ENCODE measurements around the gene ADAM33. TPM values are rescaled to one million over a fixed set of nuclear protein-coding genes. Genes with fewer than 3 reads are reported as not detected.

Gene ADAM33
- total RNA-seq, 1 experiment from 2014 or later = not detected

GRCh38 chr20:3658019-3658715 lies 23.6 kb downstream of the ADAM33 start:
- no peak for DNase-seq (ENCODE audit: low read depth)
- in situ Hi-C loops (cut with HindIII; ENCODE audit: low pct_unique_long_range_greater_than_20kb, low sequenced_read_pairs) = no loop called here

- in situ Hi-C loops (cut with HindIII; ENCODE audit: low pct_unique_long_range_greater_than_20kb, low sequenced_read_pairs) = no loop called here
- DNase-seq (ENCODE audit: low read depth) = no peak
These were observed 26.7 kb downstream of the ADAM33 start for GRCh38 chr20:3655131-3655405.

GRCh38 chr20:3654326-3655130 lies 27.3 kb downstream of the ADAM33 start:
- in situ Hi-C loops (cut with HindIII; ENCODE audit: low pct_unique_long_range_greater_than_20kb, low sequenced_read_pairs) = no loop called here
- no peak for DNase-seq (ENCODE audit: low read depth)

- in situ Hi-C loops (cut with HindIII; ENCODE audit: low pct_unique_long_range_greater_than_20kb, low sequenced_read_pairs) = no loop called here
- no peak for DNase-seq (ENCODE audit: low read depth)
These were observed 27.9 kb downstream of the ADAM33 start for GRCh38 chr20:3653921-3654320.

GRCh38 chr20:3652676-3653596 lies 28.9 kb downstream of the ADAM33 start:
- peak; percentile 59 for DNase-seq (ENCODE audit: low read depth)
- in situ Hi-C loops (cut with HindIII; ENCODE audit: low pct_unique_long_range_greater_than_20kb, low sequenced_read_pairs) = no loop called here

GRCh38 chr20:3652221-3652620 lies 29.6 kb downstream of the ADAM33 start:
- in situ Hi-C loops (cut with HindIII; ENCODE audit: low pct_unique_long_range_greater_than_20kb, low sequenced_read_pairs) = no loop called here
- DNase-seq (ENCODE audit: low read depth) = no peak

- in situ Hi-C loops (cut with HindIII; ENCODE audit: low pct_unique_long_range_greater_than_20kb, low sequenced_read_pairs) = no loop called here
- no peak for DNase-seq (ENCODE audit: low read depth)
These were observed 30.4 kb downstream of the ADAM33 start for GRCh38 chr20:3651204-3651962.

GRCh38 chr20:3648951-3649350 lies 32.9 kb downstream of the ADAM33 start:
- in situ Hi-C loops (cut with HindIII; ENCODE audit: low pct_unique_long_range_greater_than_20kb, low sequenced_read_pairs) = no loop called here
- no peak for DNase-seq (ENCODE audit: low read depth)

GRCh38 chr20:3647473-3647872 lies 34.3 kb downstream of the ADAM33 start:
- no peak for DNase-seq (ENCODE audit: low read depth)
- in situ Hi-C loops (cut with HindIII; ENCODE audit: low pct_unique_long_range_greater_than_20kb, low sequenced_read_pairs) = no loop called here

GRCh38 chr20:3646651-3647050 lies 35.2 kb downstream of the ADAM33 start:
- DNase-seq (ENCODE audit: low read depth) = no peak
- in situ Hi-C loops (cut with HindIII; ENCODE audit: low pct_unique_long_range_greater_than_20kb, low sequenced_read_pairs) = no loop called here

GRCh38 chr20:3646067-3646440 lies 35.8 kb downstream of the ADAM33 start:
- DNase-seq (ENCODE audit: low read depth) = no peak
- in situ Hi-C loops (cut with HindIII; ENCODE audit: low pct_unique_long_range_greater_than_20kb, low sequenced_read_pairs) = no loop called here

GRCh38 chr20:3645309-3646066 lies 36.3 kb downstream of the ADAM33 start:
- in situ Hi-C loops (cut with HindIII; ENCODE audit: low pct_unique_long_range_greater_than_20kb, low sequenced_read_pairs) = no loop called here

GRCh38 chr20:3640259-3640658 lies 41.6 kb downstream of the ADAM33 start:
- in situ Hi-C loops (cut with HindIII; ENCODE audit: low pct_unique_long_range_greater_than_20kb, low sequenced_read_pairs) = no loop called here
- DNase-seq (ENCODE audit: low read depth) = no peak

More at GRCh38 chr20:3645309-3646066, 36.3 kb downstream of the ADAM33 start:
- DNase-seq (ENCODE audit: low read depth) = no peak

GRCh38 chr20:3635346-3635745 lies 46.5 kb downstream of the ADAM33 start:
- DNase-seq (ENCODE audit: low read depth) = no peak
- in situ Hi-C loops (cut with HindIII; ENCODE audit: low pct_unique_long_range_greater_than_20kb, low sequenced_read_pairs) = no loop called here

GRCh38 chr20:3633913-3634478 lies 47.8 kb downstream of the ADAM33 start:
- in situ Hi-C loops (cut with HindIII; ENCODE audit: low pct_unique_long_range_greater_than_20kb, low sequenced_read_pairs) = no loop called here
- no peak for DNase-seq (ENCODE audit: low read depth)

GRCh38 chr20:3632311-3633004 lies 49.4 kb downstream of the ADAM33 start:
- no peak for DNase-seq (ENCODE audit: low read depth)
- in situ Hi-C loops (cut with HindIII; ENCODE audit: low pct_unique_long_range_greater_than_20kb, low sequenced_read_pairs) = no loop called here

- no peak for DNase-seq (ENCODE audit: low read depth)
- in situ Hi-C loops (cut with HindIII; ENCODE audit: low pct_unique_long_range_greater_than_20kb, low sequenced_read_pairs) = no loop called here
These were observed 50.3 kb downstream of the ADAM33 start for GRCh38 chr20:3631534-3631933.
